CD14-positive monocyte (primary cell): ENCODE data around the gene RRM1. TPM values are rescaled to one million over a fixed set of nuclear protein-coding genes. Genes with fewer than 3 reads are reported as not detected.
A peak's percentile ranks its signal among the peaks of the same experiment; 100 is the strongest.

Experiments
- DNase-seq, 3 donors: peaks; one replicate each; pipeline ENCODE4 v3.0.0-alpha.2; 2011 to 2022
- H2AFZ ChIP-seq: 2 replicates; pipeline ENCODE4 v1.6.0; 2012; ENCODE audit warnings: mild to moderate bottlenecking, low read depth, low read length, inconsistent platforms; ENCODE audit not compliant: insufficient read depth, poor library complexity, severe bottlenecking
- H3K27ac ChIP-seq, 2 donors: 1 replicate in 1 of 2; 2 replicates in 1 of 2; pipeline ENCODE4 v1.5.1; 2012 to 2013; ENCODE audit warnings: low read length in 2 of 2, control low read depth in 1 of 2, inconsistent platforms in 1 of 2, low read depth in 1 of 2, mild to moderate bottlenecking in 1 of 2
- H3K27me3 ChIP-seq, 2 donors: one replicate each; pipeline versions ENCODE4 v1.6.0 to v1.6.1; 2011 to 2013; ENCODE audit warnings: low read length in 2 of 2; ENCODE audit not compliant: control insufficient read depth in 2 of 2, insufficient read depth in 2 of 2
- H3K36me3 ChIP-seq, 2 donors: replicated peaks in 1 of 2; 1 replicate in 1 of 2; 2 replicates in 1 of 2; pipeline versions ENCODE4 v1.5.1 to v1.6.1; 2012 to 2013; ENCODE audit warnings: low read length in 2 of 2, control low read depth in 1 of 2, inconsistent platforms in 1 of 2, mild to moderate bottlenecking in 1 of 2; ENCODE audit not compliant: insufficient read depth in 2 of 2, control insufficient read depth in 1 of 2
- H3K4me1 ChIP-seq, 2 donors: 1 replicate in 1 of 2; 2 replicates in 1 of 2; pipeline versions ENCODE4 v1.5.1 to v1.6.1; 2012 to 2013; ENCODE audit warnings: low read length in 2 of 2, control low read depth in 1 of 2, inconsistent platforms in 1 of 2, mild to moderate bottlenecking in 1 of 2, moderate library complexity in 1 of 2; ENCODE audit not compliant: insufficient read depth in 2 of 2, control insufficient read depth in 1 of 2
- H3K4me2 ChIP-seq: replicated peaks from 2 replicates; pipeline ENCODE3; 2012; ENCODE audit warnings: low read length, moderate library complexity, mild to moderate bottlenecking; ENCODE audit not compliant: poor library complexity, severe bottlenecking; ENCODE audit errors: extremely low read depth
- H3K4me3 ChIP-seq, 3 experiments: fragments of 200-600 bp in 1 of 3; sonication (generic) in 1 of 3; replicated peaks in 1 of 3; 1 replicate in 2 of 3; 2 replicates in 1 of 3; pipeline ENCODE4 v1.5.1; 2011 to 2013; ENCODE audit warnings: low read length in 3 of 3, mild to moderate bottlenecking in 3 of 3, control low read depth in 2 of 3, low read depth in 2 of 3, inconsistent platforms in 1 of 3, moderate library complexity in 1 of 3
- H3K79me2 ChIP-seq: 2 replicates; pipeline ENCODE4 v1.6.0; 2012; ENCODE audit warnings: mild to moderate bottlenecking, control low read depth, inconsistent platforms, low read length, moderate library complexity; ENCODE audit not compliant: insufficient read depth
- H3K9ac ChIP-seq: 2 replicates; pipeline ENCODE4 v1.6.0; 2017; ENCODE audit warnings: low read length, mild to moderate bottlenecking; ENCODE audit not compliant: insufficient read depth, poor library complexity, severe bottlenecking
- H3K9me3 ChIP-seq, 2 donors: replicated peaks in 1 of 2; 1 replicate in 1 of 2; 2 replicates in 1 of 2; pipeline versions ENCODE4 v1.5.1 to v1.6.1; 2012 to 2013; ENCODE audit warnings: low read length in 2 of 2, control low read depth in 1 of 2; ENCODE audit not compliant: control insufficient read depth in 1 of 2, insufficient read depth in 1 of 2
- H4K20me1 ChIP-seq: 2 replicates; pipeline ENCODE4 v1.6.0; 2012; ENCODE audit warnings: mild to moderate bottlenecking, low read length, control low read depth, moderate library complexity; ENCODE audit not compliant: insufficient read depth
- H3K27ac Mint-ChIP-seq, 7 donors: one replicate each; pipeline ENCODE4 v1.8.0; 2020; ENCODE audit warnings: mild to moderate bottlenecking in 7 of 7, mixed read lengths in 7 of 7, moderate library complexity in 6 of 7, inconsistent platforms in 2 of 7
- H3K27me3 Mint-ChIP-seq, 3 donors: one replicate each; pipeline ENCODE4 v1.8.0; 2021 to 2022; ENCODE audit warnings: low read depth in 3 of 3, mild to moderate bottlenecking in 3 of 3, mixed read lengths in 3 of 3, moderate library complexity in 3 of 3, inconsistent platforms in 1 of 3
- H3K36me3 Mint-ChIP-seq, 2 donors: one replicate each; pipeline ENCODE4 v1.8.0; 2020; ENCODE audit warnings: mixed read lengths in 2 of 2, inconsistent platforms in 1 of 2, mild to moderate bottlenecking in 1 of 2
- H3K4me1 Mint-ChIP-seq: one replicate; pipeline ENCODE4 v1.8.0; 2020; ENCODE audit warnings: mild to moderate bottlenecking, mixed read lengths
- H3K4me3 Mint-ChIP-seq, 2 donors: one replicate each; pipeline ENCODE4 v1.8.0; 2020; ENCODE audit warnings: mild to moderate bottlenecking in 2 of 2, mixed read lengths in 2 of 2, moderate library complexity in 1 of 2
- H3K9me3 Mint-ChIP-seq, 7 donors: one replicate each; pipeline ENCODE4 v1.8.0; 2020 to 2022; ENCODE audit warnings: mixed read lengths in 7 of 7, mild to moderate bottlenecking in 6 of 7, moderate library complexity in 6 of 7, inconsistent platforms in 2 of 7
- CTCF ChIP-seq: fragments of 200-600 bp; IDR thresholded peaks from one replicate; pipeline ENCODE4 v1.8.0; 2022; ENCODE audit warnings: antibody characterized with exemption, mild to moderate bottlenecking
- WGBS: methylation state at CpG from one replicate; pipeline ENCODE4 v1.1.5; 2013; ENCODE audit warnings: missing lambda C conversion rate; ENCODE audit not compliant: insufficient coverage; 5-methylcytosine and 5-hydroxymethylcytosine counted together
- intact Hi-C, 2 donors: fragments of 100-400 bp; cut with micrococcal nuclease; formaldehyde crosslinking; loops; one replicate each; pipeline versions ENCODE4 v1.15.0 to v1.15.1; 2023
- polyA plus RNA-seq, 3 donors: library from polyadenylated mRNA; depleted of rRNA in 1 of 3; unstranded in 2 of 3; stranded (reverse) in 1 of 3; fragments of 300-500 nt in 2 of 3; fragments of >200 nt in 1 of 3; fragmentation: Illumina TruSeq in 2 of 3; gene quantifications; 1 replicate in 2 of 3; 2 replicates in 1 of 3; pipeline ENCODE4 v1.2.3, GENCODE V29; 2012 to 2021

RRM1 gene
- polyA plus RNA-seq, 3 donors: 5.4 to 16.1 (median 11.5) TPM

- no peak for DNase-seq
- Histone ChIP-seq H3K4me2 (no peak overlapping the region), H3K9me3 (no peaks in the 10 kb centered on the region), H3K4me1 (peaks cover 18 to 19% of the 10 kb centered on the region in 2 donors), H3K79me2 (peaks cover 2% of the 10 kb centered on the region), H3K4me3 (no peak overlapping the region), H3K9ac (no peak overlapping the region), H3K36me3 (peaks cover 44 to 87% of the 10 kb centered on the region in 2 donors), H4K20me1 (peaks cover 19% of the 10 kb centered on the region), H3K27ac (no peak overlapping the region), H2AFZ (no peak overlapping the region), H3K27me3 (no peaks in the 10 kb centered on the region)
- no peak for TF ChIP-seq CTCF
- Mint-ChIP-seq H3K36me3 (peaks cover 59 to 64% of the 10 kb centered on the region in 2 donors), H3K4me1 (peaks cover 32% of the 10 kb centered on the region), H3K9me3 (no peaks in the 10 kb centered on the region), H3K4me3 (no peak overlapping the region), H3K27me3 (no peaks in the 10 kb centered on the region), H3K27ac (no peak overlapping the region)
- intact Hi-C loops: loop anchor here in 1 of 2 donors (10.0 kb wide), 1 partner anchor 139 kb away; no protein-coding TSS in a partner anchor
- no CpG with 5 or more reads among the region's 3 CpGs for WGBS
Observed at GRCh38 chr11:4063348-4063747, 31.3 kb upstream of the RRM1 start.

- H3K27me3 ChIP-seq: no peaks in the 10 kb centered on the region
- peaks cover 53 to 62% of the 10 kb centered on the region in 2 donors for H3K36me3 Mint-ChIP-seq
- TF ChIP-seq CTCF: no peak
- no peak overlapping the region for H3K9ac ChIP-seq
- peak overlapping the region in 3 of 7 donors; percentile 33 to 67 (median 63) for H3K27ac Mint-ChIP-seq
- H3K27me3 Mint-ChIP-seq: no peaks in the 10 kb centered on the region
- H3K4me2 ChIP-seq: no peak overlapping the region
- DNase-seq: no peak
- intact Hi-C loops: loop anchor here in 1 of 2 donors (10.0 kb wide), 1 partner anchor 140 kb away; no protein-coding TSS in a partner anchor
- H2AFZ ChIP-seq: no peak overlapping the region
- no CpG with 5 or more reads among the region's 1 CpG for WGBS
- H3K27ac ChIP-seq: no peak overlapping the region
- H3K4me1 Mint-ChIP-seq: peaks cover 37% of the 10 kb centered on the region
- peaks cover 26% of the 10 kb centered on the region for H4K20me1 ChIP-seq
- peaks cover 38 to 79% of the 10 kb centered on the region in 2 donors for H3K36me3 ChIP-seq
- peaks cover 6% of the 10 kb centered on the region for H3K79me2 ChIP-seq
- H3K4me3 Mint-ChIP-seq: no peak overlapping the region
- peaks cover 24% of the 10 kb centered on the region in 2 donors for H3K4me1 ChIP-seq
- no peaks in the 10 kb centered on the region for H3K9me3 Mint-ChIP-seq
- no peak overlapping the region for H3K4me3 ChIP-seq
- no peaks in the 10 kb centered on the region for H3K9me3 ChIP-seq
Observed at GRCh38 chr11:4064278-4064955, 30.2 kb upstream of the RRM1 start.
